ENCODE measurements around the gene GPC3.

Gene GPC3

DNA sequence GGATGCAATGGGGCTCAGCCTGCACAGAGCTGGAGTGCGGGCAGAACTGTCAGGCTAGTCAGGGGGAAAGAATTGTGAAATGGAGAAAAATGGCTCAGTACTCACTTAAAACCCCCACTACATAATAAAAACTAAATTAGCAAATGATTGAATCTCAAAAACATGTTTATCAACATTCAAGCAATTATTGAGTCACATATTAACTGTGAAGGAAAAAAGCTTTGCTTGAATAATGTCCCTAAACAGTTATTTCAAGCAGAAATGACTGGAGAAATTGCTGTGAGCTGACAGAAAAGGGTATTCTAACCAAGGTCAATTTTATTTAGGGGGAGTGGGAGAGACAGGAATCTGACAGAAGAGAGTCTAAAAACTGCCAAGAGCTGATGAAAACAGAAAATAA is 37.4 kb downstream of the GPC3 start:
- H3K4me1 ChIP-seq (ENCODE audit: control insufficient read depth, insufficient read depth, low read length): peaks cover 19% of the 10 kb centered on the region
- no peak overlapping the region for H3K4me3 ChIP-seq (ENCODE audit: low read depth, low read length)
- no peak overlapping the region for H3K9ac ChIP-seq (ENCODE audit: low read depth, low read length)
- H3K27me3 ChIP-seq (ENCODE audit: control insufficient read depth, insufficient read depth, low read length): no peaks in the 10 kb centered on the region
- no peaks in the 10 kb centered on the region for H3K9me3 ChIP-seq (ENCODE audit: control insufficient read depth, insufficient read depth, low read length)
- H3K27ac ChIP-seq (ENCODE audit: low read depth, low read length): no peak overlapping the region
- peaks cover 45% of the 10 kb centered on the region for H3K36me3 ChIP-seq (ENCODE audit: control insufficient read depth, insufficient read depth, low read length)

GRCh38 chrX:133947022-133947421 is 38.4 kb downstream of the GPC3 start:
- Histone ChIP-seq H3K4me1 (ENCODE audit: control insufficient read depth, insufficient read depth, low read length) (peaks cover 19% of the 10 kb centered on the region), H3K36me3 (ENCODE audit: control insufficient read depth, insufficient read depth, low read length) (peaks cover 35% of the 10 kb centered on the region), H3K27ac (ENCODE audit: low read depth, low read length) (no peak overlapping the region), H3K4me3 (ENCODE audit: low read depth, low read length) (no peak overlapping the region), H3K9me3 (ENCODE audit: control insufficient read depth, insufficient read depth, low read length) (no peaks in the 10 kb centered on the region), H3K9ac (ENCODE audit: low read depth, low read length) (no peak overlapping the region), H3K27me3 (ENCODE audit: control insufficient read depth, insufficient read depth, low read length) (no peaks in the 10 kb centered on the region)

GRCh38 chrX:133943507-133943906 is 41.9 kb downstream of the GPC3 start:
- no peaks in the 10 kb centered on the region for H3K27me3 ChIP-seq (ENCODE audit: control insufficient read depth, insufficient read depth, low read length)
- H3K9ac ChIP-seq (ENCODE audit: low read depth, low read length): no peak overlapping the region
- H3K4me3 ChIP-seq (ENCODE audit: low read depth, low read length): no peak overlapping the region
- H3K36me3 ChIP-seq (ENCODE audit: control insufficient read depth, insufficient read depth, low read length): peaks cover 11% of the 10 kb centered on the region; the same call in 1 of the 2 replicates
- H3K27ac ChIP-seq (ENCODE audit: low read depth, low read length): no peak overlapping the region
- peaks cover 23% of the 10 kb centered on the region for H3K4me1 ChIP-seq (ENCODE audit: control insufficient read depth, insufficient read depth, low read length)
- H3K9me3 ChIP-seq (ENCODE audit: control insufficient read depth, insufficient read depth, low read length): no peaks in the 10 kb centered on the region

GRCh38 chrX:133939655-133940302 is 45.6 kb downstream of the GPC3 start:
- Histone ChIP-seq H3K4me3 (ENCODE audit: low read depth, low read length) (no peak overlapping the region), H3K9me3 (ENCODE audit: control insufficient read depth, insufficient read depth, low read length) (no peaks in the 10 kb centered on the region), H3K36me3 (ENCODE audit: control insufficient read depth, insufficient read depth, low read length) (peaks cover 11% of the 10 kb centered on the region; the same call in 1 of the 2 replicates), H3K27me3 (ENCODE audit: control insufficient read depth, insufficient read depth, low read length) (no peaks in the 10 kb centered on the region), H3K9ac (ENCODE audit: low read depth, low read length) (no peak overlapping the region), H3K27ac (ENCODE audit: low read depth, low read length) (no peak overlapping the region), H3K4me1 (ENCODE audit: control insufficient read depth, insufficient read depth, low read length) (peaks cover 16% of the 10 kb centered on the region)

DNA sequence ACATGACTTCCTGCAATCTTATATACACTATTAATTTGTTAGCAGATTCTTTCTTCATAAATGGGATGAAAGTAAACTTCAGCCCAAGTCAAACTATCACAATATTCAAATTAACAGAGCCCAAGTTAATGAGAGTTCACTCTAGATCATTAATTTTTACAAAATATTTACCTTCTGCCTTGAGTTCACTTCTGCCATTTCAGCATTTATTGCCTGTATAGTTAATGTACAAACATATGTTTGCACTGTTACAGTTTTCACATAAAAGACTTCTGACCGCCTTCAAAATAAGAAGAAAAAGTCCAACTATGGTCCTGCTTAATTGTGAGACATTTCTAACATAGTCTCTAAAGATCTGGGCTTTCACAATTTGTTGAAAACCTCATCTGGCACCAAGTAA is 46.9 kb downstream of the GPC3 start:
- H3K27ac ChIP-seq (ENCODE audit: low read depth, low read length): no peak overlapping the region
- no peak overlapping the region for H3K9ac ChIP-seq (ENCODE audit: low read depth, low read length)
- H3K36me3 ChIP-seq (ENCODE audit: control insufficient read depth, insufficient read depth, low read length): peaks cover 1% of the 10 kb centered on the region; the same call in 1 of the 2 replicates
- no peaks in the 10 kb centered on the region for H3K27me3 ChIP-seq (ENCODE audit: control insufficient read depth, insufficient read depth, low read length)
- no peaks in the 10 kb centered on the region for H3K9me3 ChIP-seq (ENCODE audit: control insufficient read depth, insufficient read depth, low read length)
- no peak overlapping the region for H3K4me3 ChIP-seq (ENCODE audit: low read depth, low read length)
- peaks cover 18% of the 10 kb centered on the region for H3K4me1 ChIP-seq (ENCODE audit: control insufficient read depth, insufficient read depth, low read length)

GRCh38 chrX:133937022-133937421 is 48.4 kb downstream of the GPC3 start:
- Histone ChIP-seq H3K36me3 (ENCODE audit: control insufficient read depth, insufficient read depth, low read length) (no peaks in the 10 kb centered on the region), H3K9ac (ENCODE audit: low read depth, low read length) (no peak overlapping the region), H3K27me3 (ENCODE audit: control insufficient read depth, insufficient read depth, low read length) (no peaks in the 10 kb centered on the region), H3K4me1 (ENCODE audit: control insufficient read depth, insufficient read depth, low read length) (peaks cover 18% of the 10 kb centered on the region), H3K9me3 (ENCODE audit: control insufficient read depth, insufficient read depth, low read length) (no peaks in the 10 kb centered on the region), H3K4me3 (ENCODE audit: low read depth, low read length) (no peak overlapping the region), H3K27ac (ENCODE audit: low read depth, low read length) (no peak overlapping the region)

DNA sequence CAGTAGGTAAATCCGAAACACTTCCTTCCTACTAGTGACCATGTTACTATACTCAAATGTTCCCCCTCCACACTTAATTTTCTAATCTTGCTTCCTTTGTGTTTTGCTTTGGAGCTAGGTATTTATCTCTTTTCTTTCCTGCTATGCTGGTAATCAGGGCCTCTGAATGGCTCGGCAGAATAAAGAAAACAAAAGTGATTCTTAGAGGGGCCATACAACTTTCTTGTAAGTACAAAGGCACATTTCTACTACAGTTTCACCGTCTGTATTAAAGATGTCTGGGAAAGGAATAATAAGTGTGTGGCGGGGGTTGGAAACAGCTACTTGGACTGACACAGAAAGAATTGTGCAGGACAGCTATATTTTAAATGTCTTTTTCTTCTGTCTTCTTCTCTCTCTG is 50.3 kb downstream of the GPC3 start:
- H3K27ac ChIP-seq (ENCODE audit: low read depth, low read length): no peak overlapping the region
- no peak overlapping the region for H3K9ac ChIP-seq (ENCODE audit: low read depth, low read length)
- H3K9me3 ChIP-seq (ENCODE audit: control insufficient read depth, insufficient read depth, low read length): no peaks in the 10 kb centered on the region
- peaks cover 12% of the 10 kb centered on the region for H3K4me1 ChIP-seq (ENCODE audit: control insufficient read depth, insufficient read depth, low read length)
- peaks cover 3% of the 10 kb centered on the region; the same call in 1 of the 2 replicates for H3K27me3 ChIP-seq (ENCODE audit: control insufficient read depth, insufficient read depth, low read length)
- no peaks in the 10 kb centered on the region for H3K36me3 ChIP-seq (ENCODE audit: control insufficient read depth, insufficient read depth, low read length)
- no peak overlapping the region for H3K4me3 ChIP-seq (ENCODE audit: low read depth, low read length)

GRCh38 chrX:133933316-133933715 is 52.1 kb downstream of the GPC3 start:
- H3K27me3 ChIP-seq (ENCODE audit: control insufficient read depth, insufficient read depth, low read length): peaks cover 3% of the 10 kb centered on the region; the same call in 1 of the 2 replicates
- H3K9ac ChIP-seq (ENCODE audit: low read depth, low read length): no peak overlapping the region
- H3K4me1 ChIP-seq (ENCODE audit: control insufficient read depth, insufficient read depth, low read length): peaks cover 12% of the 10 kb centered on the region
- H3K9me3 ChIP-seq (ENCODE audit: control insufficient read depth, insufficient read depth, low read length): no peaks in the 10 kb centered on the region
- H3K4me3 ChIP-seq (ENCODE audit: low read depth, low read length): no peak overlapping the region
- no peaks in the 10 kb centered on the region for H3K36me3 ChIP-seq (ENCODE audit: control insufficient read depth, insufficient read depth, low read length)
- H3K27ac ChIP-seq (ENCODE audit: low read depth, low read length): no peak overlapping the region

GRCh38 chrX:133929836-133930464 is 55.4 kb downstream of the GPC3 start:
- H3K36me3 ChIP-seq (ENCODE audit: control insufficient read depth, insufficient read depth, low read length): no peaks in the 10 kb centered on the region
- peaks cover 18% of the 10 kb centered on the region for H3K4me1 ChIP-seq (ENCODE audit: control insufficient read depth, insufficient read depth, low read length)
- H3K4me3 ChIP-seq (ENCODE audit: low read depth, low read length): no peak overlapping the region
- peaks cover 3% of the 10 kb centered on the region; the same call in 1 of the 2 replicates for H3K27me3 ChIP-seq (ENCODE audit: control insufficient read depth, insufficient read depth, low read length)
- no peak overlapping the region for H3K9ac ChIP-seq (ENCODE audit: low read depth, low read length)
- no peaks in the 10 kb centered on the region for H3K9me3 ChIP-seq (ENCODE audit: control insufficient read depth, insufficient read depth, low read length)
- H3K27ac ChIP-seq (ENCODE audit: low read depth, low read length): no peak overlapping the region

DNA sequence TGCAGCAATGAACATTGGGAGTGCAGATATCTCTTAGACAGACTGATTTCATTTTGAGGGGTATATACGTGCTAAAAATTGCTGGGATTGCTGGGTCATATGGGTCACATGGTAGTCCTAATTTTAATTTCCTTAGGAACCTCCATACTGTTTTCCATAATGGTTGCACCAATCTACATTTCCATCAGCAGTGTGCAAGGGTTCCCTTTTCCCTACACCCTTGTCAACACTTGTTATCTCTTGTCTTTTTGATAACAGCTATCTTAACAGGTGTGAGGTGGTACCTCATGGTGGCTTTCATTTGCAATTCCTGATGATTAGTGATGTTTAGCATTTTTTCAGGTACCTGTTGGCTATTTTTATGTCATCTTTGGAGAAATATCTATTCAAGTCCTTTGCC is 57.0 kb downstream of the GPC3 start:
- no peaks in the 10 kb centered on the region for H3K36me3 ChIP-seq (ENCODE audit: control insufficient read depth, insufficient read depth, low read length)
- H3K27me3 ChIP-seq (ENCODE audit: control insufficient read depth, insufficient read depth, low read length): peaks cover 3% of the 10 kb centered on the region; the same call in 1 of the 2 replicates
- H3K9me3 ChIP-seq (ENCODE audit: control insufficient read depth, insufficient read depth, low read length): no peaks in the 10 kb centered on the region
- H3K9ac ChIP-seq (ENCODE audit: low read depth, low read length): no peak overlapping the region
- no peak overlapping the region for H3K27ac ChIP-seq (ENCODE audit: low read depth, low read length)
- peaks cover 30% of the 10 kb centered on the region for H3K4me1 ChIP-seq (ENCODE audit: control insufficient read depth, insufficient read depth, low read length)
- H3K4me3 ChIP-seq (ENCODE audit: low read depth, low read length): no peak overlapping the region

GRCh38 chrX:133926809-133927208 is 58.6 kb downstream of the GPC3 start:
- no peak overlapping the region for H3K9ac ChIP-seq (ENCODE audit: low read depth, low read length)
- H3K4me1 ChIP-seq (ENCODE audit: control insufficient read depth, insufficient read depth, low read length): peaks cover 34% of the 10 kb centered on the region
- no peak overlapping the region for H3K4me3 ChIP-seq (ENCODE audit: low read depth, low read length)
- no peaks in the 10 kb centered on the region for H3K36me3 ChIP-seq (ENCODE audit: control insufficient read depth, insufficient read depth, low read length)
- H3K27me3 ChIP-seq (ENCODE audit: control insufficient read depth, insufficient read depth, low read length): peaks cover 3% of the 10 kb centered on the region; the same call in 1 of the 2 replicates
- peak overlapping the region; percentile 13 for H3K27ac ChIP-seq (ENCODE audit: low read depth, low read length)
- no peaks in the 10 kb centered on the region for H3K9me3 ChIP-seq (ENCODE audit: control insufficient read depth, insufficient read depth, low read length)
